Liver (tissue), 3 donors: ENCODE data around the gene CREB3L1.

Experiments used
- JUND ChIP-seq, 2 donors: IDR thresholded peaks; 2 replicates each; pipeline ENCODE4 v1.6.1; 2016; ENCODE audit warnings: antibody characterized with exemption in 2 of 2
- SP1 ChIP-seq: IDR thresholded peaks from 2 replicates; pipeline ENCODE4 v1.6.1; 2018; ENCODE audit warnings: antibody characterized with exemption, mild to moderate bottlenecking
- TF ChIP-seq, protein P1 (sequence below): fragments of 150-350 bp; IDR thresholded peaks from 2 replicates; pipeline ENCODE4 v1.5.1; 2017; ENCODE audit warnings: improper control_type of control experiment, low read depth, low read length; ENCODE audit not compliant: missing input control
- donor health status: healthy.
- donor health status: healthy.

DNA sequence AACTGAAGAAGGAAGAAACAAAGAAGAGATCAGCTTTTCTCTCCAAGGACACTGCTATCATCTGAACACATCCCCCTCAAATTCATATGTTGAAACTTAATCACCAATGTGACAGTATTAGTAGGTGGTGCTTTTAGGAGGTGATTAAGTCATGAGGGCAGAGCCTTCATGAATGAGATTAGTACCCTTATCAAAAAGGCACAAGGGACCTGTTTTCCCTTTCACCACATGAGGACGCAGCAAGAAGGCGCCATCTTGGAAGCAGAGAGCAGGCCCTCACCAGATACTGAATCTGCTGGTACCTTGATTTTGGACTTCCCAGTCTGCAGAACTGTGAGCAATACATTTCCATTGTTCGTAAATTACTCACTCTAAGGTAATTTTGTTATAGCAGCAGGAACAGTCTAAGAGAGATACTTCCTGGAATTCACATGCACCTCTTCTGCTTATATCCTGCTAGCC, 20.9 kb upstream of the CREB3L1 start:
- TF ChIP-seq, protein P1, sequence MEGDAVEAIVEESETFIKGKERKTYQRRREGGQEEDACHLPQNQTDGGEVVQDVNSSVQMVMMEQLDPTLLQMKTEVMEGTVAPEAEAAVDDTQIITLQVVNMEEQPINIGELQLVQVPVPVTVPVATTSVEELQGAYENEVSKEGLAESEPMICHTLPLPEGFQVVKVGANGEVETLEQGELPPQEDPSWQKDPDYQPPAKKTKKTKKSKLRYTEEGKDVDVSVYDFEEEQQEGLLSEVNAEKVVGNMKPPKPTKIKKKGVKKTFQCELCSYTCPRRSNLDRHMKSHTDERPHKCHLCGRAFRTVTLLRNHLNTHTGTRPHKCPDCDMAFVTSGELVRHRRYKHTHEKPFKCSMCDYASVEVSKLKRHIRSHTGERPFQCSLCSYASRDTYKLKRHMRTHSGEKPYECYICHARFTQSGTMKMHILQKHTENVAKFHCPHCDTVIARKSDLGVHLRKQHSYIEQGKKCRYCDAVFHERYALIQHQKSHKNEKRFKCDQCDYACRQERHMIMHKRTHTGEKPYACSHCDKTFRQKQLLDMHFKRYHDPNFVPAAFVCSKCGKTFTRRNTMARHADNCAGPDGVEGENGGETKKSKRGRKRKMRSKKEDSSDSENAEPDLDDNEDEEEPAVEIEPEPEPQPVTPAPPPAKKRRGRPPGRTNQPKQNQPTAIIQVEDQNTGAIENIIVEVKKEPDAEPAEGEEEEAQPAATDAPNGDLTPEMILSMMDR = no peak
- TF ChIP-seq SP1 (no peak), JUND (IDR thresholded peaks at IDR 0.05) (no peak)
